Stimulated activated CD4-positive, alpha-beta T cell treated with anti-CD3 and anti-CD28 coated beads, Interleukin-1b, Interleukin-23, amount 100 ng/mL, for 1 hour (primary cell): ENCODE data around the gene BRI3.

Experiments used
- DNase-seq, 2 donors: peaks; one replicate each; pipeline ENCODE4 v3.0.0-alpha.2; 2020; ENCODE audit warnings: low read depth in 2 of 2

BRI3 gene

GRCh38 chr7:98252425-98253054, 28.9 kb upstream of the BRI3 start:
- DNase-seq, result no peak

DNA sequence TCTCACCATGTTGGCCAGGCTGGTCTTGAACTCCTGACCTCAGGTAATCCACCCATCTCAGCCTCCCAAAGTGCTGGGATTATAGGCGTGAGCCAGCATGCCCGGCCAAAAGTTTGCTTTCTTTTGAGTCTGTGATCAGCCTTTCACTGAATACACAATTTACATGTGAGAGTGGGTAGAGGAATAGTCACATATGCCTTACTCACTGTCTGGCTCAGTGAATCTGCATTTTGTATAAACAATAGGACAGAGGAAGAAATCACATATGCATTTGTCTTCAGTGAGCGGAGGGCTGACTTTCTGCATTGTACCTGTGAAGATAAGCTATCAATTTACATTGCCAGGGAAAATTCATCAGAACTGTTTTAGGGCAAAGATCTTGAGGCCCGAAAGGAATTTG, 27.0 kb upstream of the BRI3 start:
- no peak for DNase-seq

- no peak for DNase-seq
Observed at GRCh38 chr7:98254951-98255610, 26.4 kb upstream of the BRI3 start.

DNA sequence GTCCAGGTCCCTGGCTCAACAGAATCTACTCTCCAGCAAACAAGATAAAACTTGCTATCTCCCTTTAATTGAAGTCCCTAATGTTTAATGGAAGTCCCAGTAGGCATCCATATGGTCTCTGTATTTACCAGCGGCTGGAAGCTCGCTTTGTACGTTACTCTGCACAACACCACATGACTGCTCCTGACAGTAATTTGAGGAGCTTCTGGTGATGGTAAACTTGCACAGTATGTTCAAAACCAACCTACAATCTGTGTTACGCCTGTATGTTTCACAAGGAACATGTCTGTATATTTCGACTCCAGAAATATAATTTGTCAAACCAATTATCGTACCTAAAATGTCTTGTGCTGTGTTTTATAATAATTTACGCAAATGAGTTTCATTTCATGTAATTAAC, 25.1 kb upstream of the BRI3 start:
- DNase-seq, result no peak

DNA sequence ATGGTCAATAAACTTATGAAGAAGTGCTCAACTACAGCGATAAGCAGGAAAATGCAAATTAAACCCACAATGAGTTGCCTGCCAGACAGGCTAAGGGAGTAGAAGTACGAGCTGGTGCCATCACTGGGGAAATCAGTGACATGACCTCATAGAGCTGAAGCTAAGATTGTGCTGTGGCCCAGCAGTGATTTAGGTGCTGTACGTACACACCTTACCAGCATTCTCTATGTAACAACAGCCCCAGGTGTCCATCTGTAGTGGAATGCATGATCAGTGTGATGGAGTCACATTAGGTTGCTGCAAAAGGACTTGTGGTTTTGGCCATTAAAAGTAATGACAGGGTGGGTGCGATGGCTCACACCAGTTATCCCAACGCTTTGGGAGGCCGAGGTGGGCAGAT, 23.8 kb upstream of the BRI3 start:
- DNase-seq, result no peak

DNA sequence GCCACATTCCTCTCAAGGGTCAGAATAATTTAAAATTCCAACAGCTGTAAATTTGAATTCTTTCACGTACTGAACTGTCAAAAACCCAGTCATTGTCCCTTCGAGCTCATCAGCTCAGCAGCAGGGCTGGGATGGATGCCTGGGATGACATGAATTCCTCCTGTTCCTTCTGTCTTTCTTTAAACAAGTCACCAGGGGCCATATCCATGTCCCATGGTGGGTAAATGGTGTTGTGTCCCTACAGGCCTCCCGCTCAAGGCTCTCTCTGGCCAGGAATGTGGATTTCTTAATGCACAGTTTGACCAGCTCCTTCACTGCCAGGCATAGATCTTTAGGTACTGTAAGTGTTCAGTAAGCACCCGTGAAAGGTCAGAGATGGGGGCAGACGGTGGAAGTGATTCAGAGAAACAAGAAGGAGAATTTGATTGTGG, 15.6 kb upstream of the BRI3 start:
- no peak for DNase-seq

- no peak for DNase-seq
Observed at GRCh38 chr7:98266840-98267239, 14.6 kb upstream of the BRI3 start.

DNA sequence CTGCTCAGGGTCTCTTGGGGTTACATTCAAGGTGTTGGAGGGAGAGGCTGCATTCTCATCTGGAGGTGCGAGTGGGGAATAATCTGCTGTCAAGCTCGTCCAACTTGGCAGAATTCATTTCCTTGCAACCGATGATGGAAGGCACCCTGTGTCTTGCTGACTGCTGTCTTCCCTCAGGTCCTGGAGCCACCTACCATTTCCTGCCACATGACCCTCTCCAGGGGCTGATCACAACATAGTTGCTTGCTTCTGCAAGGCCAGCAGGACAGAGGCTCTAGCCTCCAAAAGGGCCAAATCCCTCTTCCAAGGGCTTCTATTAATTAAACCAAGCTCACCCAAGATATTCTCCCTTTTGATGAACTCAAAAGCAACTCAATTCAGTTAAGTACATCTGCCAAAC, 14.2 kb upstream of the BRI3 start:
- no peak for DNase-seq

- no peak for DNase-seq
Observed at GRCh38 chr7:98276241-98276761, 5.2 kb upstream of the BRI3 start.

GRCh38 chr7:98278408-98278807, 3.1 kb upstream of the BRI3 start:
- no peak for DNase-seq

DNA sequence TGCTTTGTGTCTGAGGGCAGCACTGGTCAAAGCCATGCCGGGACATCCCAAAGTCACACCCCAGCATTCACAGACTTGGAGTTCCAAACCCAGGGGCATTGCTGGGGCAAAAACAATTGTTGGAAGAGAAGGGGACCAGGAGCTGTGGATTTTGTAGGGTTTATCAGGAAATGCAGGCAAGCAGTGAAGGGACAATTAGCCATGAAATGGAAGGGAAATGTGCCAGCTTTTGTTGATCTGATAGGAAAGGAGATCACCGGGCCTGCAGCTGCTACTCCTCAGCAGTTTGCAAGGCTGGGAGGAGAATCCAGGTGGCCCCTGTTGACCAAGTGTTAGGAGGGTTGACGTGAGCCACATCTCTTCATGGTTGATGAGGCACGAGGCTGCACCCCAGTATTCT, 2.5 kb upstream of the BRI3 start:
- no peak for DNase-seq

DNA sequence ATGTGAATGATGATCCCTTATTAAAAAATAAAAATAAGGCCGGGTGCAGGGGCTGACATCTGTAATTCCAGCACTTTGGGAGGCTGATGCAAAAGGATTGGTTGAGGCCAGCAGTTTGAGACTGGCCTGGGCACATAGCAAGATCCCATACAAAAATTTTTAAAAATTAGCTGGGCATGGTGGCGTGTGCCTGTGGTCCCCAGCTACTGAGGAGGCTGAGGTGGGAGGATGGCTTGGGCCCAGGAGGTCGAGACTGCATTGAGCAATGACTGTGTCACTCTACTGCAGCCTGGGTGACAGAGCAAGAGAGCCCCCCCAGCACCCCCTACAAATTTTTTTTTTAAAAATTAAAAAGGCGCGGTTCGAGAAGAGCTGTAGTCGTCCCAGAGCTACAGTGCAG, 1.2 kb upstream of the BRI3 start:
- no peak for DNase-seq

DNA sequence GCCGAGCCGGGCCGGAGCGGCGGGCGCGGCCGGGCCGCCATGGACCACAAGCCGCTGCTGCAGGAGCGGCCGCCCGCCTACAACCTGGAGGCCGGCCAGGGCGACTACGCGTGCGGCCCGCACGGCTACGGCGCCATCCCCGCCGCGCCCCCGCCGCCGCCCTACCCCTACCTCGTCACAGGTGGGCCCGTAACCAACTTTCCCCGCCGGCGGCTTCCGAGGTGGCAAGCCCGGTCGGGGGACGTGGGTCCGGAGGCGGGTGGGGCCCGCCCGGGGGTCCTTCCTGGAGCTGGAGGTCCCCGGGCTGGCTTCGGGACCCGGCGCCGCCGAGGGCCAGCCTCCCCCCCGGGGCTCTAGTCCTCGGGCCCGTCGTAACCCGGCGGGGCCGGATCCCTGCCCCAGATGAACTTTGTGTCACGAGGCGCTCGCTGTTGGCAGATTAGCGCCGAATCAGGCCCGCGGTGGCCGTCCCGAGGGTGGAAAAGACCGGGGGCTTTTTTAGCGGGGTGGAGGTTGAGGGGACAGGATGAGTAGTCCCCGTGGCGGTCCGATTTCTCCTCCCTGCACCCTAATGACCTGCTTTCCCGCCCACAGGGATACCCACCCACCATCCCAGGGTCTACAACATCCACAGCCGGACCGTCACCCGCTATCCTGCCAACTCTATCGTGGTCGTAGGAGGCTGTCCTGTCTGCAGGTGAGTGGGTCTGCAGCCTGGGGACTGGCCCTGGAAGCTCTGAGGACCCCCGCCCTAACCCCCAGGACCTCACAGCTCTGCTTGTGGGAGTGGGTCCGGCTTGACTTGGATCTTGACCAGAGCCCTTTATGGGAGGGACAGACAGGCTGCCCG, 496 bp downstream of the BRI3 start:
- no peak for DNase-seq

- no peak for DNase-seq
Observed at GRCh38 chr7:98282703-98283102, 1.2 kb downstream of the BRI3 start.

DNA sequence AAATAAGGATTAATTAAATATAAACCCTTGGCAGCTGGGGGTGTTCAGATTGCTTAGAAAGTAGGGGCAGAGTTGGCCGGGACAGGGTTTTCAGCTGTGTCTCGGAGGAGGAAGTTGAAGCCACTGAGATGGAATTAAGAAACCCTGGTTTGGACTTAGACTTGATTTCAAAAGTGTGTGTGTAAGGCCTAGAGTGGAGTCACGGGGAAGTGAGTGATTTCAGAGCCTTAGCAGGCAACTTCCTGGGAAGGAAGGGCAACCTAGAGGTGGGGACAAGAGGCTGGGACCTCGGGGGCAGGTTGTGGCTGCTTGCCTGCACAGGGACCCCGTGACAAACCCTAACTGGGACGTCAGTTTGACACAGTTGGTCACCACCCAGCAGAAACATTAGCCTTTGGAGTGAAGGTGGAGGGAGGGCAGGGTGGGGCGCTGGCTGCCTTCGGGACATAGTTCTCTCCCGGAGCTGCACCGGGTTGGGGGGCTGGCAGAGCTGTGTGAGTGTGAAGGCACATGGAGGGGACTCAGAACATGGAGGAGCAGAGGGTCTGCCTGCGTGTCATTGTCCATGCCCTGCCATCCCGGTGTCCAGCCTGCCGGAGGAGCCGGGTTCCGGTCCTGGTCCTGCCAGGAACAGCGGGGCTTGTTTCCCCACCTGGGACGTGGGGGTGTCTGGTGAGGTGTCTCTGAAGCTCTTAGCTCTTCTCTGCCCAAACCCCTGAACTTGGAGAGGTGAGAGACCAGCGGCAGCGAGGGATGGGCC, 1.8 kb downstream of the BRI3 start:
- no peak for DNase-seq

- no peak for DNase-seq
Observed at GRCh38 chr7:98283887-98284222, 2.4 kb downstream of the BRI3 start.

DNA sequence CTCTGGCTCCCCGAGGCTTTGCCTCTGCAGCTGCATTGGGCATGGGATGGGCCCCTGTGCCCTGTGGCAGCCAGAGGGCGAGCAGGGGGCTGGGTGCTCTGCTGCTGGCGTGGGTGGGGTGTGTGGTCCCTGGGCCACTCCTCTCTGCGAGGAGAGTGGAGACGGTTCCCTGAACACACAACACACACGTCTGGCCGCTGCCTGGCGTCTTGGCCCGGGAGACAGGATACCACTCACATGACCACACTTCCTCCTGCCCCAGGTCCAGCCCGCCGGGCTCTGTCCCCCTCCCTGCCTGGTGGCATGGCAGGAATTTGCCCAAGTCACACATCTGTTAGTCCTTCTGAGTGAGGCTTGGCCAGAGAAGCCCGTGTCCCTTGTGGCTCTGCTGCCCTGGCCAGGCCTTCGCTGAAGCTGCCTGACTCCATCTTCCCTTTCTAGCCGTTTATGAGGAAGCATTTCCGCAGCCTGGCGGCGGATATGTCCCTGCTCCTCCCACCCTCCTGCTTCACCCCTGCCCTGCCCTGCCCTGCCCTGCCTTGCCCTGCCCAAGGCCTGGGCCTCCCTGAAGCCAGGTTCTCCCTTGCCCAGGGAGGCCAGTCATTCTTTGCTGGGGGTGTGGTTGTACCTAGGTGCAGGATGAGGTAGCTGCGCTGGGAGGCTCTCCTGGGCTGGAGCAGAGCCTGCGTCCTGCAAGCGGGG, 3.0 kb downstream of the BRI3 start:
- DNase-seq, result no peak

DNA sequence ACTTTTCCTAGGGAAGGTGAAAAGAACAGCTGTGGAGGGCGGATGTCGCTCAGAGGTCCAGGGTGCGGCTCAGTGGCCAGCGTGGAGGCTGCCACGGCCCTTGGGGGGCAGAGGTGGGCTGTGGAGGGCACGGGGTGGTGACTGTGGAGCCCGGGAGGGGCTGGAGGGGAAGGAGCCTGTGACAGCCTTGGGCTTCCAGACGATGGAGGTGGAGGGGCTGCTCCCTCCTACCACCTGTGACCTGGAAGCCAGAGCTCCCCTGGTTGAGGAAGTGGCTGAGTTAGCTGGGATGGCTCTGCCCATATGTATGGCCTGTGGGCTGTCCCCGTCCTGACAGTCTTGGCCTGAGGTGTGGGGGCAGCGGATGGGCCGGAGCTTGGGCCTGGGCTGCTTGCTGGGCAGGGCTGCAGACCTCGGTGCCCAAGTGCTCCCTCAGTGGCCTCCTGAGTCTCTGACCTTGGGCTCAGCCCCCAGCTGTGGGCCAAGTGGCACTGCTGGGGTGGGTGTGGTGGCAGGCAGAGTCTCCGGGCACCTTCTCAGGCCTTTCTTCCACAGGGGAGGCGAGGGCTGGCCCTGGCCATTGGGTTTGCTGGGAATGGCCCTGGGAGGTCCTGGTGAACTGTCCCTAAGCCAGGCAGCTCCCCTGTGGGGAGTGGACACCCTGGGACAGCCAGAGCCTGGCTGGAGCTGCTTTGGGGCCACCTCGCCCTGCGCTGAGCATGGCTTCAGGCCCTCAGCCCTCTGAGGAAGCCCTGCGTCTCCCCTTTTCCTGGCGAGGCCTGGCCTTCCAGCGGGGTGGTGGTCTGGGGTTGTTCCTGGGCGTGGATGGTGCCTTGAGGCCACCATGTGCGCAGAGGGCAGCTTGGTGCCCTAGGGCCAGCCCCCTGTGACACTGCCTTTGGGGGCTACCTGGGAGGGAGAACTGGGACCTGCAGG, 3.9 kb downstream of the BRI3 start:
- DNase-seq, result no peak

GRCh38 chr7:98286093-98286539, 4.6 kb downstream of the BRI3 start:
- DNase-seq, result no peak
